Tibial nerve (tissue), 4 donors: ENCODE data around the gene PLPPR2.
"Not testable (repeated sequence)": the region's sequence is repeated elsewhere in the genome, so short reads cannot be mapped to it uniquely, and the experiment has no call there.

Experiments used
- EP300 ChIP-seq, 2 donors: sonication (generic); formaldehyde crosslinking; IDR thresholded peaks; one replicate each; pipeline ENCODE4 v1.6.1; 2017; ENCODE audit warnings: antibody characterized with exemption in 2 of 2, mild to moderate bottlenecking in 1 of 2
- POLR2A ChIP-seq, 2 donors: fragments of 450-650 bp; IDR thresholded peaks; one replicate each; pipeline ENCODE4 v1.6.1; 2017; ENCODE audit warnings: antibody characterized with exemption in 2 of 2, mild to moderate bottlenecking in 2 of 2, moderate library complexity in 2 of 2
- TF ChIP-seq, protein P1 (sequence below), 5 experiments: fragments of 200-600 bp in 3 of 5; fragments of 450-650 bp in 2 of 5; sonication (generic) in 3 of 5; IDR thresholded peaks; one replicate each; pipeline ENCODE4 v1.5.1; 2016 to 2019; ENCODE audit warnings: antibody characterized with exemption in 5 of 5, mild to moderate bottlenecking in 3 of 5, moderate library complexity in 2 of 5

DNA sequence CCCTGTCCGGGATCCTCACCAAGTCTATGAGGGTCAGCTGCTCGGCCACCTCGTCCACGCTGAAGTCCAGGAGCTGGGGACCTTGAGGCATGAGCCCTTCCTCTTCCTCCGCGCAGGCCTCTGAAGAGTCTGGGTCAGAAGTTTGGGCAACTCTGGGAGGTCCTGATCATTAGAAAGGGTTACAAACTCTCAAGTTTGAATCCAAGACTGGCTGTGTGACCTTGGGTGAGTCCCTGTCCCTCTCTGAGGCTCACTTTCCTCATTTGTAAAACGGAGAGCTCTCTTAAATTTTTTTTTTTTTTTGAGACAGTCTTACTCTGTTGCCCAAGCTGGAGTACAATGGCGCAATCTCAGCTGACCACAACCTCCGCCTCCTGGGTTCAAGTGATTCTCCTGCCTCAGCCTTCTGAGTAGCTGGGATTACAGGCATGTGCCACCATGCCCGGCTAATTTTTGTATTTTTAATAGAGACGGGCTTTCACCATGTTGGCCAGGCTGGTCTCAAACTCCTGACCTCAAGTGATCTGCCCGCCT, 51.5 kb downstream of the PLPPR2 start:
- TF ChIP-seq, protein P1, sequence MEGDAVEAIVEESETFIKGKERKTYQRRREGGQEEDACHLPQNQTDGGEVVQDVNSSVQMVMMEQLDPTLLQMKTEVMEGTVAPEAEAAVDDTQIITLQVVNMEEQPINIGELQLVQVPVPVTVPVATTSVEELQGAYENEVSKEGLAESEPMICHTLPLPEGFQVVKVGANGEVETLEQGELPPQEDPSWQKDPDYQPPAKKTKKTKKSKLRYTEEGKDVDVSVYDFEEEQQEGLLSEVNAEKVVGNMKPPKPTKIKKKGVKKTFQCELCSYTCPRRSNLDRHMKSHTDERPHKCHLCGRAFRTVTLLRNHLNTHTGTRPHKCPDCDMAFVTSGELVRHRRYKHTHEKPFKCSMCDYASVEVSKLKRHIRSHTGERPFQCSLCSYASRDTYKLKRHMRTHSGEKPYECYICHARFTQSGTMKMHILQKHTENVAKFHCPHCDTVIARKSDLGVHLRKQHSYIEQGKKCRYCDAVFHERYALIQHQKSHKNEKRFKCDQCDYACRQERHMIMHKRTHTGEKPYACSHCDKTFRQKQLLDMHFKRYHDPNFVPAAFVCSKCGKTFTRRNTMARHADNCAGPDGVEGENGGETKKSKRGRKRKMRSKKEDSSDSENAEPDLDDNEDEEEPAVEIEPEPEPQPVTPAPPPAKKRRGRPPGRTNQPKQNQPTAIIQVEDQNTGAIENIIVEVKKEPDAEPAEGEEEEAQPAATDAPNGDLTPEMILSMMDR (IDR thresholded peaks at IDR 0.05): not testable (repeated sequence)
- not testable (repeated sequence) for TF ChIP-seq EP300, POLR2A (IDR thresholded peaks at IDR 0.05)
